GM18505 (cell line): ENCODE data around the gene BRD9.
"Not testable (repeated sequence)": the region's sequence is repeated elsewhere in the genome, so short reads cannot be mapped to it uniquely, and the experiment has no call there.

ENCODE experiments used
- ATAC-seq: cut with Tn5 transposase; IDR thresholded peaks from one replicate; pipeline ENCODE4 v1.9.1; 2021; ENCODE audit not compliant: unreplicated experiment
- POLR2A ChIP-seq: IDR thresholded peaks from 4 replicates; pipeline ENCODE4 v1.6.1; 2011; ENCODE audit warnings: borderline replicate concordance; ENCODE audit not compliant: insufficient read depth, insufficient read length; ENCODE audit errors: extremely low read depth

Gene BRD9

DNA sequence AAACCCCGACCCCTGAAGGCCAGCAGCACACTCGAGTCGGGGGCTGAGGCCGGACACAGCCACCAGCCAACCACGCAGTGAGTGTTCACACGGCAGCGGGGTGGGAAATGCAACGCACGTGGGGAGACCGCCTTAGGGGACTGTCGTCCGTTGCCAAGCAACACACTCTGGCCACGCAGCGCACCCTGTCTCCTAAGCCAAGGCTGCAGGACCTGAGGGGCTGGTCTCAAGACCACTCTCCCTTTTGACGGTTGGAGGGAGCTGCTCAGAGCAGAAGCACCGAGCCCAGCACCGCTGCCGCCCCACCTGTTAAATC is 7.5 kb downstream of the BRD9 start:
- no peak for ATAC-seq

DNA sequence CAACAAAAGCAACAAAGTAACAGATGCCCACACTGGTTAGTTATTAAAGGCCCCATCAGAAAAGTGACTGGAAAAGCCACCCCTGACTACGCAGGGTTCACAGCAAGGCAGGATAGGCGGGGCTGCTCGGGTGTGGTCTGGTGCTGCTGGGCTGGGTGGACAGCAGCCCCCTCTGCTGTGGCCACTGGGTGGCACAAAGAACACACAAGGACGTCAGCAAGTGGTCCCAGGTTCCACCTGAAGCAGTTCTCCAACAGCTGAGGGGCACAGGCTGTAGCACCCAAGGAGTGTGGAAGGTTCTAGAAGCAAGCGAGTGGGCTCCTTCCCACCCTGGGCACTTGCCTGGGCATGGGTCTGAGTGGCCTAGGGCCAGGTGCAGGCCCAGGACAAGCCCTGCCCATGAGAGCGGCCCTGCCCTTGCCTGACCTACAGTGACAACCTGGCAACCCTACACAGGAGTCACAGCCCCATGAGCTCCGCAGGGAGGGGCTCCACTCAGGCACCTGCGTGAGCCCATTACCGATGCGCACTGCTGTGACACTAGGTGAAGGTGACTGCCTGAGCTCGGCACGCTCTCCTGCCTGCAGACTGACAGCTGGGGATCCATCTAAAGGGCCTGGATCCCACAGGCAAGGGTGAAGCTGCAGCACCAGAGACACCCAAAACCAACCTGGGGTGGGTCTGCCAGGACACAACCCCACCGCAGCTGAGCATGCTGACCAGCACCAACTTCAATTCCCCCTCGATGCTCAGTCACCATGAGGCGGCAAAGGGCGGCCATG is 8.1 kb downstream of the BRD9 start:
- TF ChIP-seq POLR2A, result no peak
- ATAC-seq, result no peak

More for the DNA sequence above, 7.5 kb downstream of the BRD9 start:
- TF ChIP-seq POLR2A, result no peak

DNA sequence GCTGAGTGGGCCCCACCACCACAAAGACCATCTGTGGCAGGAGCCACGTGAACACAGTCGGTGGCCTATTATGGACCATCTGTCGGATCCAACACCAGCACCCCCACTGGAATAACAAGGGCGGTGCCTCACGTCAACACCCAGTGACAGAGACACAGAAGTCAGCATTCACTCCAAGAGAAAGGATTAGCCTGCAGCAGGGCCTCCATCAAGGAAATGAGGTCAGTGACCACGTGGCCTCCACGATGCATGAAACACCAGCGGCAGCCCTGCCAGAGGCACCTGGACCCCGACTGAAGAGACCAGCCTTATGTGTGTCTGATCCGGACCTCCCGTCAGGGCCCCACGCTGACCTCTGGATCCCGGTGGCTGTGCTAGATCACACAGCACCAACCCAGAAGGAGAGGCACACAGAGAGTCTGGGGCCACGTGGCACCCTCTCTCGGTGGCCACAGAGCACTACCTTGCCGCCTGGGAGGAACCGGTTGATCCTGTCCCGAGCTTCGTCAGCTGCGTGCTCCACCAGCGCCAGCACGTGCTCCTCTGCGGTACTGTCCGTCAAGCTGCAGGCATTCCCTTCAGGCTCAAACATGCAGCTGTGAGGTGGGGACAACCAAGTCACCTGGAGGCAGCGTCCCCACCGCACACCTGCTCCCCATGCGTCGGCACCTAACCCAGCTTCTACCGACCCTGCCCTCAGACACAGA is 9.0 kb downstream of the BRD9 start:
- ATAC-seq, result no peak
- no peak for TF ChIP-seq POLR2A

DNA sequence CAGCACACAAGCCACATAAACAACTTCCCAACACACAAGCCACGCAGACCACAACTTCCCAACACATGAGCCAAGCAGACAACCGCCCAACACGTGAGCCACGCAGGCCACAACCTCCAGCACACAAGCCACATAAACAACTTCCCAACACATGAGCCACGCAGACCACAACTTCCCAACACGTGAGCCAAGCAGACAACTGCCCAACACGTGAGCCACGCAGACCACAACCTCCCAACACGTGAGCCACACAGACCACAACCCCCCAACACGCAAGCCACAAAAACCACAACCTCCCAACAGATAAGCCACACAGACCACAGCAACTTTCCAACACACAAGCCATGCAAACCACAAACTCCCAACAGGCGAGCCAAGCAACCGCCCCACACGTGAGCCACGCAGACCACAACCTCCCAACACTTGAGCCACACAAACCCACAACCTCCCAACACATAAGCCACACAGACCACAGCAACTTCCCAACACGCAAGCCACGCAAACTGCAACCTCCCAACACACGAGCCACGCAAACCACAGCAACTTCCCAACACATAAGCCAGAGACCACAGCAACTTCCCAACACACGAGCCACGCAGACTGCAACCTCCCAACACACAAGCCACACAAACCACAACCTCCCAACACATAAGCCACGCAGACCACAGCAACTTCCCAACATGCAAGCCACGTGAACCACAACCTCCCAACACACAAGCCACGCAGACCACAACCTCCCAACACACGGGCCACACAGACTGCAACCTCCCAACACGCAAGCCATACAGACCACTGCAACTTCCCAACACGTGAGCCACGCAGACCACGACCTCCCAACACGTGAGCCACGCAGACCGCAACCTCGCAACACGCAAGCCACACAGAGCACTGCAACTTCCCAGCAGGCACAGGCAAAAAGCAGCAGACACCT is 10.1 kb downstream of the BRD9 start:
- TF ChIP-seq POLR2A, result no peak
- no peak for ATAC-seq

DNA sequence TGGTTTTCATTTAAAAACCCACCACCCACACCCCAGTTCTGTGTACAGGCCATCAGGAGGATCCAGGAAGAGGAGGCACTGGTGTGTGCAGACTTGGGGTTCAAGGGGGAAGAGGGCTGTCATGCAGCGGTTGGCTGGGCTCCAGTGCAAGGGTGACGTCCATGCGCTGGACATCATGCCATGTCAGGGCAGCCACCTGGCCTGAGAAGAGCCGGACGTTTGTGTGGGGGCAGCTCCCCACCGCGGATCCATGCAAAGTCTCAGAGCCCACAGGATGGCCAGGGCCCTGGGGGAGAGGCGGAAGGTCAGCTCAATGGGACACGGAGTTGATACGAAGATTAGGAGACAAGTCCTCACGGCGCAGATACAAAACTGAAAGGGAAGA is 11.1 kb downstream of the BRD9 start:
- TF ChIP-seq POLR2A, result no peak
- no peak for ATAC-seq

DNA sequence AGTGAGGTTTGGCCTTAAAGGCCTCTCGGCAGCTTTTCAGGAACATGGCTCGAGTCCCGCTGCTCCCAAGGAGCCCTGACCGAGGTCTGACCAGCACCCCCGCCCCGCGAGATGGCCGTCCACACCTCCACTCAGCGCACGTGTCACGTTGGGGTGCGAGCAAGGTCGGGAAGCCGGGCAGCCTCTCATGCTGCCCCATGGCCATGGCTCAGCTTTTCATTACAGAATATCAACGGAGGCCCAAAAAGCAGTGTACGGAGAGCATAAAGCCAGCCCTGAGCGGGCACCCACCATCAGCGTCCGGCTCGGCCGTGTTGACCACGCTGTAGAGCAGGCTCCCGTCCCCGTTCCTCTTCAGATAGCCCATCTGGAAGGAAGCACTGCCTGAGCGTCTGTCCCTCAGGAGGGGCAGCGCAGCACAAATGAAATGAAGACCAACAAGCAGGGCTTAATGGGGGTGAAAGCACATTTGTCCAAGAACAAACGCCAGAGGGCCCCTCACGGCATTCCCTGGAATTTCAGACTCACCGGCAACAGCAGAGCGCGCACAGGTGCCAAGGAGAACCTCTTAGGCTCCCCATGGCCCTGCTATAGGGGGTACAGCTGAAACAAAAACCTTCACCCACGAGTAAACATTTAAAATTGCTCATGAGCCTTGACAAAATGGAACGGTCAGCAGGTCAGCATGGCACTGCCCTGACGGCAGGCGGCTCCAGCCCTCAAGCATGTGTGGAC is 11.6 kb downstream of the BRD9 start:
- no peak for TF ChIP-seq POLR2A
- no peak for ATAC-seq

DNA sequence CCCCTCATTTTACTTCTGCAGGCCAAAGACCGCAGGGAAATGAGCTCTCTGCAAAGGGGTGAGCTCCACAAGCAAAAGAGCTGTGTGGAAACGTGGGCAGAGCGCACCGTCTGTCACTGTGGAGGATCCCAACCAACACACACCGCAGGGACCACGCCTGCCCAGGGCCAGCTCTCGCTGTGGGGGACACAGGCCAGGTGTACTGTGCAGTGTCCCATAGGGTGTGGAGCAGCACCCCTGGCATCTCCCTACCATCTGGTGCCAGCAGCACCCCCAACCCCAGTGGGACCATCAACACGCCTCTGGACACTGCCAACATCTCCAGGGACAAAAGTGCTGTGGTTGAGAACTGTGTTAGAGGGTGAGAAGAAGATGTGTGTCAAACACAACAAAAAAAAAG is 13.9 kb downstream of the BRD9 start:
- ATAC-seq, result not testable (repeated sequence)

DNA sequence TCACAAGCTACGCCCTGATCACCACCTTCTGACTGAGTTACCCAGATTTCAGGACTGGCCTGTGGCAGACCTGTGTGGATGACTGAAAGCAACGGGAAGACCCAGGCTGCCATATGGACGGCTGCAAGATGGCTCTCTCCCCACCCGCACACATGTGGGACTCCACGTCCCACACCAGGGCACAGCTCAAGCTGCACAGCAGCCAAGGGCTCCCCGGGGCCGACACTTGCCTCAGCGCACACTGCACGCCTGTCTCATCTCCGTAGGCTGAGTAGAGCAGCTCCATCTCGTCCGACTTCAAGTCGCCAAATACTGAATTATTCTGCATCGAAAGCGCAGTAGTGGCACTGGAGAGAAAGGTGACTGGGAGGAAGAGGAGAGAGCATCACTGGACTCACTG is 14.5 kb downstream of the BRD9 start:
- ATAC-seq, result no peak
- TF ChIP-seq POLR2A, result no peak

DNA sequence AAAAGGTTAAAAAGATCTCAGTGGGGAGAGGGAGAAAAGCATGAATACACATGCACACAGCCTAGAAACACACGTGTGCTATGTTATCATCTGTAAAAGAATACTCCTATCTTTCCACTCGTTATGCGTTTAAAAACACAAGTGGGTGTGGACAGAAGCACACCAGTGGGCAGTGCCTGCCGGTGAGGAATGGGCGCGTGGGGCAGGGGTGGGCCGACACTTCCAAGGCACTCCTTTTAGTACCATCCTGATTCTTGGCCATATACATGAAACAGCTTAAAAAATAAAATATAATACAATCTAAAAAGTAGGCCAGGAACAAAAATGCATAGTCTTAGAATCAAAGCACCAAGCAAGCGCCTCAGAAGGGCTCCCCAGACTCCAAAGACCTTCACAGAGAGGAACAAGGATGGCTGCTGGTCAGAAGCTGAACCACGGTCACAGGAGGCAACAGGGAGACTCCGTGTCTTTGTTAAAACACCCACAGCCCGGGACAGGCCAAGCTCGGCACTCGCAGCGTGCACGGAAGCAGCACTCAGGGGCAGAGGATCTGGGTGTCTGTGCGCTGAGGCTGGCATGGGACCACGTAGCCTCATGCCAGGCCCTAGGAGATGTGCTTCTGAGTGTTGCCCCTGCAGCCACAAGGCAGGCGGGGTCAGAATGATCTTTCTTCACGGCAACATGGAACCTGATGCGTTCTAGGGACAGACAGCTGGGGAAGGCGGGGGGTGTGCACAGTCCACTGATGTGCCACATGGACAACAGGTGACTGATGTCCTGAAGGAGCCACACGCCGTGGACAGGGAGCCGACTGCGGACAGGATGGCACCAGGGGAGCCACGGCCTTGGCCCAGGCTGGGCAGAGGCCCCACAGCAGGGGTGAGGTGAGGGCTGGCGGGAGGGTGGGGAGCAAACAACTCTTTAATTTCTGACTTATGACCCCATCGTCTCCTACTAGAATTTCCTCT is 15.9 kb downstream of the BRD9 start:
- TF ChIP-seq POLR2A, result no peak
- no peak for ATAC-seq

DNA sequence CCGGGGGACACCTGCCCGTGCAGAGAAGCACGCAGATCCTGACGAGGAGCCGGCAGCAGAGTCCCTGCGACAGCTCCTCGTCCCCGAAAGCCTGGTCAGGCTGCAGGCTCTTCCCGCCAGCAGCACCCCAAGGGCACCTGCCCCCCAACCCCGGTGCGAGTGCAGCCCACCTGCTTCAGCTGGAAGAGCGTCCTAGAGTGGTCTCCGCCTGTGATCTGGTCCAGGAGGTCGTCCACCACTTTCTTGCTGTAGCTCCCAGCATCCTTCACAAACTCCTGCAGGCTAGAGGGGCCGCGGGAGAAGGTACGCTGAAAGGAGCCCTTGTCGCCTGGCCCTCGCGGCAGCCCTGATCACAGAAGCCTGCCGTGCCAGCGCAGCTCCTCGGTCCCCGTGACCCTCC is 16.7 kb downstream of the BRD9 start:
- ATAC-seq, result no peak

DNA sequence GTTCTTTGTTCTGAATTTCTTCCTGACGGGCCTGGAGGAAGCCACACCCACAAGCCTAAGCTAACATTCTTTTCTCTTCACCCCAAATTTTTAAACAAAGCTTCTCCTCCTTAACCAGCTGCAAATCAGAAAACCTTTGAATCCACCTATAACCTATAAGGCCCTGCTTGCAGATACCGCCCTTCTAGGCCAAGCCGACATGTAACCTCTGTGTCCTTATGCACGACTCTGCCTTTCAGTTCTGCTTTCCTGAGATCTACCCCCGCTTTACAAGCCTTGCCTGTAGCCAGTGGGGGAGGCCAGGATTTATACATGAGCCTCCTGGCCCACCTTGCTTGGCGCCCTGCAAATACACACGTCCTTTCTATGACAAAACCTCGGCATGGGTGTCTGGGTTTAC is 19.3 kb downstream of the BRD9 start:
- no peak for TF ChIP-seq POLR2A
- ATAC-seq, result no peak

More for the DNA sequence above, 16.7 kb downstream of the BRD9 start:
- TF ChIP-seq POLR2A, result no peak

DNA sequence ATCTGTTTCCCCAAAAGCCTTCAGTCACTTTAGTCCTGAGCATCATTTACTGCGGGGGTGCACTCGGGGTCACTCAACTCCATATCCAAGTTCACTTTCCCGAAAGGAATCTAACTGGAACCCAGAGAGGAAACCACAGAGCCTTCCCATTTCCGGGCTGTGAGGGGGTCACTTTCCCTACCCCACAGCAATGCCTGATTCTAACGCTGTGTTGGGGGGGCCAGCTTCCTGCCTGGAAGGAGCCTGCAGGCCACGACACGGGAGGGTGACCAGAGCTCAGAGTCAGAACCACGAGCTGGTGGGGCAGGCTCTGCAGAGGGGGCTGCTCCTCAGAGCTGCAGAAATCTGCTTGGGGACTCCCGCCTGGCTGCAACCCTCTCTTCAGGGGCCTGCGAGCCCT is 20.3 kb downstream of the BRD9 start:
- no peak for ATAC-seq
- no peak for TF ChIP-seq POLR2A
